H9 (cell line): ENCODE results near the gene LTF. TPM values are rescaled to one million over a fixed set of nuclear protein-coding genes. Genes with fewer than 3 reads are reported as not detected.

Experiments
- DNase-seq: peaks from one replicate; pipeline ENCODE4 v3.0.0-alpha.2; 2017
- H2AFZ ChIP-seq: one replicate; pipeline ENCODE4 v1.6.1; 2013; ENCODE audit warnings: mild to moderate bottlenecking, low read length, control low read depth, moderate library complexity
- H2AK5ac ChIP-seq: 2 replicates; pipeline ENCODE4 v1.6.1; 2013; ENCODE audit warnings: low read length, control low read depth, mixed read lengths; ENCODE audit not compliant: insufficient read length
- H2BK120ac ChIP-seq: one replicate; pipeline ENCODE4 v1.6.1; 2013; ENCODE audit warnings: low read depth, mild to moderate bottlenecking, low read length, control low read depth, inconsistent platforms; ENCODE audit not compliant: poor library complexity, severe bottlenecking
- H2BK12ac ChIP-seq: 2 replicates; pipeline ENCODE4 v1.6.1; 2013; ENCODE audit warnings: low read length, control low read depth, mixed read lengths, low read depth; ENCODE audit not compliant: insufficient read length
- H2BK15ac ChIP-seq: 2 replicates; pipeline ENCODE4 v1.6.1; 2013; ENCODE audit warnings: low read depth, low read length, control low read depth
- H2BK20ac ChIP-seq: one replicate; pipeline ENCODE4 v1.6.1; 2013; ENCODE audit warnings: low read depth, mild to moderate bottlenecking, low read length, control low read depth, inconsistent platforms; ENCODE audit not compliant: poor library complexity, severe bottlenecking
- H2BK5ac ChIP-seq: 2 replicates; pipeline ENCODE4 v1.6.1; 2013; ENCODE audit warnings: low read length, control low read depth, mixed read lengths; ENCODE audit not compliant: insufficient read length
- H3K14ac ChIP-seq: 2 replicates; pipeline ENCODE4 v1.6.1; 2013; ENCODE audit warnings: low read length, control low read depth; ENCODE audit not compliant: insufficient read depth
- H3K18ac ChIP-seq: 2 replicates; pipeline ENCODE4 v1.6.1; 2013; ENCODE audit warnings: low read depth, mild to moderate bottlenecking, mixed read lengths, low read length, control low read depth; ENCODE audit not compliant: insufficient read length
- H3K23ac ChIP-seq: 2 replicates; pipeline ENCODE4 v1.6.1; 2013; ENCODE audit warnings: low read length, control low read depth, mixed read lengths, low read depth; ENCODE audit not compliant: insufficient read length
- H3K23me2 ChIP-seq: 2 replicates; pipeline ENCODE4 v1.6.1; 2013; ENCODE audit warnings: low read depth, mild to moderate bottlenecking, mixed read lengths, low read length, control low read depth; ENCODE audit not compliant: insufficient read length, poor library complexity, severe bottlenecking
- H3K27ac ChIP-seq: 2 replicates; pipeline ENCODE4 v1.5.1; 2013; ENCODE audit warnings: low read length, control low read depth, mixed read lengths, low read depth; ENCODE audit not compliant: insufficient read length
- H3K27me3 ChIP-seq: 2 replicates; pipeline ENCODE4 v1.6.1; 2013; ENCODE audit warnings: low read length, control low read depth, inconsistent platforms; ENCODE audit not compliant: insufficient read depth
- H3K4ac ChIP-seq: 2 replicates; pipeline ENCODE4 v1.6.1; 2013; ENCODE audit warnings: low read depth, mild to moderate bottlenecking, control low read depth, inconsistent platforms, low read length, moderate library complexity
- H3K4me1 ChIP-seq: 2 replicates; pipeline ENCODE4 v1.6.1; 2013; ENCODE audit warnings: low read length, control low read depth, inconsistent platforms; ENCODE audit not compliant: insufficient read depth
- H3K4me2 ChIP-seq: 2 replicates; pipeline ENCODE4 v1.6.1; 2013; ENCODE audit warnings: low read length, control low read depth, mixed read lengths; ENCODE audit not compliant: insufficient read length, insufficient read depth
- H3K56ac ChIP-seq: 2 replicates; pipeline ENCODE4 v1.6.1; 2013; ENCODE audit warnings: low read depth, mild to moderate bottlenecking, mixed read lengths, low read length, control low read depth; ENCODE audit not compliant: insufficient read length
- H3K79me1 ChIP-seq: 2 replicates; pipeline ENCODE4 v1.6.1; 2013; ENCODE audit warnings: low read depth, mild to moderate bottlenecking, moderate library complexity, low read length, control low read depth, inconsistent platforms; ENCODE audit not compliant: insufficient read depth, poor library complexity, severe bottlenecking
- H3K79me2 ChIP-seq: 2 replicates; pipeline ENCODE4 v1.6.1; 2013; ENCODE audit warnings: low read length, control low read depth, inconsistent platforms; ENCODE audit not compliant: insufficient read depth
- H3K9ac ChIP-seq: 2 replicates; pipeline ENCODE4 v1.6.1; 2013; ENCODE audit warnings: low read length, control low read depth, mixed read lengths; ENCODE audit not compliant: insufficient read length; ENCODE audit errors: extremely low read depth
- H3K9me3 ChIP-seq: one replicate; pipeline ENCODE4 v1.6.1; 2013; ENCODE audit warnings: low read depth, low read length, inconsistent platforms; ENCODE audit not compliant: control insufficient read depth
- H3T11ph ChIP-seq: one replicate; pipeline ENCODE4 v1.6.1; 2013; ENCODE audit warnings: mild to moderate bottlenecking, low read length, control low read depth, inconsistent platforms
- H4K20me1 ChIP-seq: one replicate; pipeline ENCODE4 v1.6.1; 2013; ENCODE audit not compliant: control insufficient read depth, insufficient read length, insufficient read depth
- H4K5ac ChIP-seq: 2 replicates; pipeline ENCODE4 v1.6.1; 2013; ENCODE audit warnings: low read depth, mild to moderate bottlenecking, mixed read lengths, low read length, control low read depth; ENCODE audit not compliant: insufficient read length
- H4K8ac ChIP-seq: replicated peaks from 2 replicates; pipeline ENCODE4 v1.6.1; 2013; ENCODE audit warnings: low read length, control low read depth, mixed read lengths, low read depth; ENCODE audit not compliant: insufficient read length
- H4K91ac ChIP-seq: 2 replicates; pipeline ENCODE4 v1.6.1; 2013; ENCODE audit warnings: low read depth, mild to moderate bottlenecking, moderate library complexity, mixed read lengths, low read length, control low read depth; ENCODE audit not compliant: insufficient read length
- H3K27ac Mint-ChIP-seq, 3 experiments: 2 replicates in 2 of 3; 3 replicates in 1 of 3; pipeline ENCODE4 v1.8.0; 2020 to 2021; ENCODE audit warnings: mixed read lengths in 3 of 3, mild to moderate bottlenecking in 1 of 3, moderate library complexity in 1 of 3
- H3K27me3 Mint-ChIP-seq: 2 replicates; pipeline ENCODE4 v1.8.0; 2021; ENCODE audit warnings: low read depth, mild to moderate bottlenecking, moderate library complexity, mixed read lengths
- H3K36me3 Mint-ChIP-seq, 3 experiments: 2 replicates in 2 of 3; 3 replicates in 1 of 3; pipeline ENCODE4 v1.8.0; 2020 to 2021; ENCODE audit warnings: low read depth in 3 of 3, mixed read lengths in 3 of 3; ENCODE audit not compliant: insufficient read depth in 1 of 3
- H3K4me1 Mint-ChIP-seq, 2 experiments: 2 replicates each; pipeline ENCODE4 v1.8.0; 2020; ENCODE audit warnings: mixed read lengths in 2 of 2
- H3K4me3 Mint-ChIP-seq, 2 experiments: 2 replicates in 1 of 2; 3 replicates in 1 of 2; pipeline ENCODE4 v1.8.0; 2020 to 2021; ENCODE audit warnings: mild to moderate bottlenecking in 2 of 2, mixed read lengths in 2 of 2, moderate library complexity in 1 of 2
- H3K9me3 Mint-ChIP-seq, 2 experiments: 2 replicates in 1 of 2; 3 replicates in 1 of 2; pipeline ENCODE4 v1.8.0; 2020; ENCODE audit warnings: mild to moderate bottlenecking in 2 of 2, mixed read lengths in 2 of 2, moderate library complexity in 1 of 2
- WGBS: extraction: QIAGEN DNeasy Blood & Tissue Kit; methylation state at CpG from one replicate; pipeline ENCODE4 v1.1.7; 2013; ENCODE audit warnings: missing lambda C conversion rate, low lambda C conversion rate, mixed read lengths; ENCODE audit not compliant: insufficient read length; ENCODE audit errors: extremely low coverage; 5-methylcytosine and 5-hydroxymethylcytosine counted together
- total RNA-seq: library from RNA; stranded (reverse); gene quantifications from 2 replicates; pipeline ENCODE4 v1.2.1, GENCODE V29; 2021
- TF ChIP-seq, protein P1 (sequence below): fragments of 200-600 bp; sonication (generic); conservative IDR thresholded peaks from 3 replicates; pipeline ENCODE4 v1.8.0; 2021; ENCODE audit warnings: antibody characterized with exemption, mild to moderate bottlenecking

Gene LTF
- total RNA-seq, 1 experiment from 2014 or later = not detected

DNA sequence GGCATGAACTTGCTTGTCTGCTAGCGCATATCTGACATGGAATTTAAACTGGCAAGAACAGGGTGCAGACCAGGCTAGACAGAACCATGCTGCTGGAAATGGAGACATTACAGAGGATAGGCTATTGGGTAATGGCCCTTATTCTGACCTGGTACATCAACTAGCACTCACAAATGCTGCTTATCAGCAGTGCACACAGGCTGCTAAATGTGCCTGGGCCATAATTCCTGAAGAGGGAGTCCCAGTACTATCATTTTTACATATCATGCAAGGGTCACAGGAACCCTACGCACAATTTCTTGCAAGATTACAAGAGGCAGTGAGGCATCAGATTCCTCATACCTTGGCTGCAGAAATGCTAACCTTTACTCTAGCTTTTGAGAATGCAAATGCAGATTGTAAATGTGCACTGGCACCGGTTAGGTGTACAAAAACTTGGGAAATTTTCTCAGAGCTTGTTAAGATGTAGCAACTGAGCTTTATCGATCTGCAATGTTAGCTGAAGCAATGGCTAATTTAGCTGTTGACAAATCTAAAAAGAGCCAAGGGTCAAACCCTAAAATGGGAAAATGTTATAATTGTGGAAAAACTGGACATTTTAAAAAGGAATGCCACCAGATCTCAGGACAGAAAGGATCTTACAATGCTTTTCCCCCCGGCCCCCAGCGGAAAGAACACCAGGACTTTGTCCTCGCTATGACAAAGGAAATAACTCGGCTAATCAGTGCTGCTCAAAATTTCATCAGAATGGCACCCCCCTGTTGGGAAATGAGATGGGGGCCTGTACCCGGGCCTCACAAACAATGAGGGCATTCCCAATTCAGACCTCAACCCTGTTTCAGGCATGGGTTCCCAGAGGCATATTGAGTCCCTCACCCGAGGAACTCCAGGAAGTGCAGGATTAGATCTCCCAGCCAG, 36.5 kb downstream of the LTF start:
- no peaks in the 10 kb centered on the region for H3K27me3 ChIP-seq

More for the DNA sequence above, 36.5 kb downstream of the LTF start:
- Histone ChIP-seq H2BK15ac (no peak overlapping the region), H3T11ph (no peak overlapping the region), H3K18ac (no peak overlapping the region), H2BK20ac (no peak overlapping the region), H3K23ac (no peak overlapping the region), H4K5ac (no peak overlapping the region), H3K27ac (no peak overlapping the region), H3K79me2 (no peaks in the 10 kb centered on the region), H3K9me3 (no peaks in the 10 kb centered on the region), H3K4me2 (no peak overlapping the region), H2AFZ (no peak overlapping the region), H4K8ac (no peak overlapping the region), H2BK120ac (no peak overlapping the region), H4K91ac (no peak overlapping the region), H2BK5ac (no peak overlapping the region), H3K4ac (no peak overlapping the region), H2BK12ac (no peak overlapping the region), H3K23me2 (no peaks in the 10 kb centered on the region), H3K56ac (no peak overlapping the region), H2AK5ac (no peak overlapping the region), H3K9ac (no peak overlapping the region), H4K20me1 (no peaks in the 10 kb centered on the region), H3K14ac (no peak overlapping the region), H3K79me1 (no peaks in the 10 kb centered on the region), H3K4me1 (no peaks in the 10 kb centered on the region; the same call in 1 of the 2 replicates)
- H3K27me3 Mint-ChIP-seq = no peaks in the 10 kb centered on the region; the same call in 1 of the 2 replicates
- H3K4me3 Mint-ChIP-seq = no peak overlapping the region
- TF ChIP-seq, protein P1, sequence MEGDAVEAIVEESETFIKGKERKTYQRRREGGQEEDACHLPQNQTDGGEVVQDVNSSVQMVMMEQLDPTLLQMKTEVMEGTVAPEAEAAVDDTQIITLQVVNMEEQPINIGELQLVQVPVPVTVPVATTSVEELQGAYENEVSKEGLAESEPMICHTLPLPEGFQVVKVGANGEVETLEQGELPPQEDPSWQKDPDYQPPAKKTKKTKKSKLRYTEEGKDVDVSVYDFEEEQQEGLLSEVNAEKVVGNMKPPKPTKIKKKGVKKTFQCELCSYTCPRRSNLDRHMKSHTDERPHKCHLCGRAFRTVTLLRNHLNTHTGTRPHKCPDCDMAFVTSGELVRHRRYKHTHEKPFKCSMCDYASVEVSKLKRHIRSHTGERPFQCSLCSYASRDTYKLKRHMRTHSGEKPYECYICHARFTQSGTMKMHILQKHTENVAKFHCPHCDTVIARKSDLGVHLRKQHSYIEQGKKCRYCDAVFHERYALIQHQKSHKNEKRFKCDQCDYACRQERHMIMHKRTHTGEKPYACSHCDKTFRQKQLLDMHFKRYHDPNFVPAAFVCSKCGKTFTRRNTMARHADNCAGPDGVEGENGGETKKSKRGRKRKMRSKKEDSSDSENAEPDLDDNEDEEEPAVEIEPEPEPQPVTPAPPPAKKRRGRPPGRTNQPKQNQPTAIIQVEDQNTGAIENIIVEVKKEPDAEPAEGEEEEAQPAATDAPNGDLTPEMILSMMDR = no peak
- WGBS = no CpG with 5 or more reads among the region's 10 CpGs
- DNase-seq = no peak
- H3K9me3 Mint-ChIP-seq = peaks cover 15 to 22% of the 10 kb centered on the region in 2 experiments
- peaks cover 13% of the 10 kb centered on the region in 2 experiments; a peak in 2 of 4 replicates for H3K4me1 Mint-ChIP-seq
- peak overlapping the region in 1 of 3 experiments; percentile 46; a peak in 1 of 7 replicates for H3K27ac Mint-ChIP-seq
- peaks cover 4 to 12% (median 6%) of the 10 kb centered on the region in 3 experiments; a peak in 5 of 7 replicates for H3K36me3 Mint-ChIP-seq
